Stomach (tissue), 9 donors: ENCODE data around the gene LRP4. TPM values are rescaled to one million over a fixed set of nuclear protein-coding genes. Genes with fewer than 3 reads are reported as not detected.

ENCODE experiments used
- DNase-seq, 2 donors: peaks; one replicate each; pipeline versions ENCODE4 v3.0.0 to v3.0.0-alpha.2; 2013 to 2019
- H3K27ac ChIP-seq, 5 donors: fragments of 200-600 bp in 4 of 5; sonication (generic) in 4 of 5; one replicate each; pipeline ENCODE4 v1.5.1; 2013 to 2019; ENCODE audit warnings: mild to moderate bottlenecking in 1 of 5, moderate library complexity in 1 of 5
- H3K27me3 ChIP-seq, 3 donors: fragments of 200-600 bp; sonication (generic); one replicate each; pipeline ENCODE4 v1.5.1; 2017 to 2019; ENCODE audit warnings: mixed run types in 1 of 3
- H3K36me3 ChIP-seq, 4 donors: fragments of 200-600 bp; sonication (generic); 1 replicate in 3 of 4; 2 replicates in 1 of 4; pipeline ENCODE4 v1.5.1; 2016 to 2019
- H3K4me1 ChIP-seq, 4 donors: fragments of 200-600 bp; sonication (generic); one replicate each; pipeline ENCODE4 v1.5.1; 2016 to 2019
- H3K4me3 ChIP-seq, 4 donors: fragments of 200-600 bp; sonication (generic) in 3 of 4; one replicate each; pipeline ENCODE4 v1.5.1; 2016 to 2019; ENCODE audit warnings: mild to moderate bottlenecking in 1 of 4
- H3K9me3 ChIP-seq, 4 donors: fragments of 200-600 bp; sonication (generic); one replicate each; pipeline ENCODE4 v1.5.1; 2016 to 2019
- EP300 ChIP-seq: sonication (generic); formaldehyde crosslinking; IDR thresholded peaks from one replicate; pipeline ENCODE4 v1.6.1; 2017; ENCODE audit warnings: antibody characterized with exemption
- POLR2A ChIP-seq, 4 donors: fragments of 450-650 bp; IDR thresholded peaks; one replicate each; pipeline ENCODE4 v1.6.1; 2016; ENCODE audit warnings: antibody characterized with exemption in 4 of 4, control low read depth in 2 of 4, mild to moderate bottlenecking in 1 of 4, moderate library complexity in 1 of 4
- POLR2AphosphoS5 ChIP-seq, 3 donors: sonication (generic); formaldehyde crosslinking; IDR thresholded peaks; one replicate each; pipeline ENCODE4 v1.6.1; 2016; ENCODE audit warnings: antibody characterized with exemption in 3 of 3
- WGBS, 5 donors: extraction: QIAGEN DNeasy Blood & Tissue Kit in 3 of 5; methylation state at CpG; one replicate each; pipeline versions ENCODE4 v1.1.5 to v1.1.7; 2013 to 2018; 5-methylcytosine and 5-hydroxymethylcytosine counted together
- intact Hi-C: fragments of 100-400 bp; cut with DNase I; formaldehyde crosslinking; loops from one replicate; pipeline ENCODE4 v1.15.1; 2023; ENCODE audit warnings: low total_unique reads
- polyA plus RNA-seq, 3 donors: library from polyadenylated mRNA; stranded (reverse); fragments of 200-250 nt; gene quantifications; one replicate each; pipeline ENCODE4 v1.2.3, GENCODE V29; 2013
- total RNA-seq, 5 donors: library from RNA; depleted of rRNA; stranded (reverse); fragments of >200 nt; gene quantifications; one replicate each; pipeline versions ENCODE4 v1.1.0 to v1.2.3, GENCODE V29; 2014 to 2016
- TF ChIP-seq, protein P1 (sequence below), 7 experiments: fragments of 450-650 bp in 4 of 7; fragments of 200-600 bp in 3 of 7; sonication (generic) in 3 of 7; IDR thresholded peaks; one replicate each; pipeline ENCODE4 v1.5.1; 2016 to 2019; ENCODE audit warnings: antibody characterized with exemption in 7 of 7, control low read depth in 2 of 7, mild to moderate bottlenecking in 1 of 7
- donor health status: healthy with polysubstance abuse.
- donor health status: Bipolar disorder and iron deficiency.
- donor health status: healthy.

The LRP4 gene
- total and polyA plus RNA-seq, 8 donors, result 2.0 to 29.2 (median 7.0) TPM

DNA sequence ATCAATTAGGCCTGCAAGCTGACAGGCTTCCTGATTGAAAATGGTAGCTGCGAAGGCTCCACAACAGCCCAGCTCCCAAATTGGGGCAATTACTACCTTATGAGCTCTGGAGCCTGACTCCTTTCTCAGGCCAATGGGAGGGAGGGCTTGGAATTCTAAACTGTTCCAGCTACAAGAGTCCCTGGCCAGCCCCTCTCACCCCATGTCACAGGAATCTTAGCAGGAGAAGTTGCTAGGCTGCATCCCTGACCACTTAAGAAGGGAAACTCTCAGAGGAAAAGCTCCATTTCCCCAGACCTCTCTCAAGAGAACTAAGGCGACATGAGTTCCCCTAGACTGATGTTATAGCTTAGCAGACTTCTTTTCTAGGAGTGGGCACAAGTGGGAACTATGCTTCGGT lies 4.9 kb downstream of the LRP4 start:
- intact Hi-C loops, result no loop called here
- H3K27ac ChIP-seq, result peak overlapping the region in 1 of 5 donors; percentile 1
- DNase-seq, result no peak
- no peaks in the 10 kb centered on the region for H3K9me3 ChIP-seq
- TF ChIP-seq EP300 (no peak), POLR2AphosphoS5 (IDR thresholded peaks at IDR 0.05) (no peak), POLR2A (IDR thresholded peaks at IDR 0.05) (no peak)
- TF ChIP-seq, protein P1, sequence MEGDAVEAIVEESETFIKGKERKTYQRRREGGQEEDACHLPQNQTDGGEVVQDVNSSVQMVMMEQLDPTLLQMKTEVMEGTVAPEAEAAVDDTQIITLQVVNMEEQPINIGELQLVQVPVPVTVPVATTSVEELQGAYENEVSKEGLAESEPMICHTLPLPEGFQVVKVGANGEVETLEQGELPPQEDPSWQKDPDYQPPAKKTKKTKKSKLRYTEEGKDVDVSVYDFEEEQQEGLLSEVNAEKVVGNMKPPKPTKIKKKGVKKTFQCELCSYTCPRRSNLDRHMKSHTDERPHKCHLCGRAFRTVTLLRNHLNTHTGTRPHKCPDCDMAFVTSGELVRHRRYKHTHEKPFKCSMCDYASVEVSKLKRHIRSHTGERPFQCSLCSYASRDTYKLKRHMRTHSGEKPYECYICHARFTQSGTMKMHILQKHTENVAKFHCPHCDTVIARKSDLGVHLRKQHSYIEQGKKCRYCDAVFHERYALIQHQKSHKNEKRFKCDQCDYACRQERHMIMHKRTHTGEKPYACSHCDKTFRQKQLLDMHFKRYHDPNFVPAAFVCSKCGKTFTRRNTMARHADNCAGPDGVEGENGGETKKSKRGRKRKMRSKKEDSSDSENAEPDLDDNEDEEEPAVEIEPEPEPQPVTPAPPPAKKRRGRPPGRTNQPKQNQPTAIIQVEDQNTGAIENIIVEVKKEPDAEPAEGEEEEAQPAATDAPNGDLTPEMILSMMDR (IDR thresholded peaks at IDR 0.05), result no peak
- no peaks in the 10 kb centered on the region for H3K36me3 ChIP-seq
- peaks cover 10 to 58% (median 36%) of the 10 kb centered on the region in 4 donors for H3K4me1 ChIP-seq
- WGBS, 5 donors, result 87 to 92% (median 89%) methylated on average over 3 of the region's 3 CpGs
- H3K27me3 ChIP-seq, result peaks cover 0 to 46% (median 8%) of the 10 kb centered on the region in 3 donors
- no peak overlapping the region for H3K4me3 ChIP-seq

DNA sequence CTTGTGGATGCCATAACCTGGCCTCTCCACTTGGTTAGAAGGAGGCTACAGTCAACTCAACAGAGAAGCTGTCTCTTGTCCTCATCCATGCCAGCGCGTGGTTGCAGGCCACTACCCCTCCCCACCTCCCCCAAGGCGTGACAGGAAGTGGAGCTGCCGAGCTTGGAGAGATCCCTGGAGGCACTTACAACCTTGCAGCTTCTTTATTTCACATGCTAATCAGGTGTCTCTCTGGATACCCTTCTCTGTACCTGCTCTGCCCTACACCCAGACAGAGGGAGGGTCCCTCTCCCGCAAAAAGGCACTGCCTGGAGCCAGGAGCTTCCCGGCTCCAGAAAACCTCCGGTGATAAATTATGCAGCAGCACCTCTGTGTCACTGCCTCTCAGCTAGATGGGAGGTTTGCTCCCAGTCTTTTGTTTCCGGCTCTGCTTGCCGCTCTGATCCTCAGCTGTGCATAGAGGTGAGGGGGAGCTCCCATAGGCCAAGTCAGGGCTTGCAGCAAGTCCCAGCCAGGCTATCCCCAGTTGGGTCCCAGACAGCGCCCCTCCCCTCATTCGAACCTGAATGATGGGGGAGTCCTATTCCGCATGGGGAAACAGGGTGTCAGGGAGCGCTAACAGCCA lies 5.7 kb downstream of the LRP4 start:
- intact Hi-C loops, result no loop called here
- Histone ChIP-seq H3K9me3 (no peaks in the 10 kb centered on the region), H3K4me1 (peaks cover 6 to 54% (median 31%) of the 10 kb centered on the region in 4 donors), H3K36me3 (no peaks in the 10 kb centered on the region), H3K27me3 (peaks cover 0 to 39% (median 7%) of the 10 kb centered on the region in 3 donors), H3K27ac (peak overlapping the region in 1 of 5 donors; percentile 1), H3K4me3 (no peak overlapping the region)
- 25 to 40% (median 34%) methylated on average over 9 to 13 of the region's 13 CpGs for WGBS, 5 donors
- TF ChIP-seq EP300, result no peak
- TF ChIP-seq, protein P1 (IDR thresholded peaks at IDR 0.05), result no peak
- TF ChIP-seq POLR2AphosphoS5 (IDR thresholded peaks at IDR 0.05), result no peak
- TF ChIP-seq POLR2A (IDR thresholded peaks at IDR 0.05), result no peak
- peak in 1 of 2 donors; percentile 51 for DNase-seq

DNA sequence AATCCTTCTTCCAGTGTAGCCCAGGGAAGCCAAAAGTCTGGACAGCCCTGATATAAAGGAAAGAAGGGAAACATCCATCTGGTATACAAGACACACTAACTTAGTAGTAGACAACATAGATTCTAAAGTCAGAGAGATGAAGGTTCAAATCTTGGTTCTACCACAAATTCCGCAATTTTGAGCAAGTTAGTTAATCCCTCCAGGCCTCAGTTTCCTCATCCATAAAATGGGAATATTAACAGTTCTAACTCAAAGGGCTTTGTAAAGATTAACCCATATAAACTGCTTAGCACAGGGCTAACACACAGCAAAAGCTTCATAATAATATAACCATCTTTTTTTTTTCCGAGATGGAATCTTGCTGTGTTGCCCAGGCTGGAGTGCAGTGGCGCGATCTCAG lies 10.7 kb downstream of the LRP4 start:
- no peak for TF ChIP-seq POLR2A (IDR thresholded peaks at IDR 0.05)
- no peak for TF ChIP-seq EP300
- TF ChIP-seq, protein P1 (IDR thresholded peaks at IDR 0.05), result no peak
- no peak for TF ChIP-seq POLR2AphosphoS5 (IDR thresholded peaks at IDR 0.05)

DNA sequence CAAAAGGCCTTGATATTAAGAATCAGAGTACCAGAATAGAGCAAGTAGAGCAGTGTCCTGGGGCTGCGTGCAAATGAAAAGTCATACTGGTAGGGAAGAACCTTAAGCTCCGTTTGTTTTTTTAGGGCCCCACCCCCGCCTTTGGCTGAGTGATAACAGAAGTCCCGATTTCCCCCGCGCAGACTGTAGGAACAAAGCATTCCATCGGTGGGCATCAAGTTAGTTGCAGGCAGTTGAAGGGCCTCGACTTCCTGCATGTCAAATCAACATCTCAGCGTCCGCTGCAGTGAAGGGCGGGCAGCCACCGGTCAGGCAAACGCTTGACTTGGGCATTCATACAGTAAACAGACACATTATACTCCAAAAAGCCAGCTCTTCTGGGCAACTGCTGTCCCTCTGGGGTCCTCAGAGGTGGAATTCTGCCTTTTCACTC lies 11.7 kb downstream of the LRP4 start:
- H3K4me1 ChIP-seq, result peaks cover 0 to 25% (median 7%) of the 10 kb centered on the region in 4 donors
- no peaks in the 10 kb centered on the region for H3K9me3 ChIP-seq
- no peak overlapping the region for H3K27ac ChIP-seq
- TF ChIP-seq, protein P1 (IDR thresholded peaks at IDR 0.05), result no peak
- TF ChIP-seq POLR2A (IDR thresholded peaks at IDR 0.05) (no peak), POLR2AphosphoS5 (IDR thresholded peaks at IDR 0.05) (no peak), EP300 (no peak)
- H3K4me3 ChIP-seq, result no peak overlapping the region
- H3K27me3 ChIP-seq, result no peaks in the 10 kb centered on the region
- no peaks in the 10 kb centered on the region for H3K36me3 ChIP-seq
- intact Hi-C loops, result no loop called here
- WGBS, 5 donors, result 9 to 21% (median 16%) methylated on average over 13 of the region's 13 CpGs
- peak; percentile 34 to 52 for DNase-seq

More for the DNA sequence above, 10.7 kb downstream of the LRP4 start:
- Histone ChIP-seq H3K4me1 (peaks cover 2 to 32% (median 10%) of the 10 kb centered on the region in 4 donors), H3K27me3 (peaks cover 0 to 4% (median 0%) of the 10 kb centered on the region in 3 donors), H3K27ac (no peak overlapping the region), H3K9me3 (no peaks in the 10 kb centered on the region), H3K4me3 (no peak overlapping the region), H3K36me3 (no peaks in the 10 kb centered on the region)
- 94 to 98% (median 97%) methylated on average over 4 of the region's 4 CpGs for WGBS, 5 donors
- intact Hi-C loops, result no loop called here
- DNase-seq, result no peak
